Skeletal muscle satellite cell (primary cell): ENCODE data around the gene PRRX2.
A peak's percentile ranks its signal among the peaks of the same experiment; 100 is the strongest.

Source experiments
- H3K27me3 ChIP-seq: 2 replicates; pipeline ENCODE4 v1.7.0; 2013; ENCODE audit warnings: low read length; ENCODE audit not compliant: control insufficient read depth, insufficient read depth
- H3K36me3 ChIP-seq: 2 replicates; pipeline ENCODE4 v1.7.0; 2013; ENCODE audit warnings: mild to moderate bottlenecking, control low read depth, low read length; ENCODE audit not compliant: insufficient read depth
- H3K4me1 ChIP-seq: 2 replicates; pipeline ENCODE4 v1.7.0; 2013; ENCODE audit warnings: low read length; ENCODE audit not compliant: control insufficient read depth, insufficient read depth
- H3K4me2 ChIP-seq: 2 replicates; pipeline ENCODE4 v1.7.0; 2013; ENCODE audit warnings: mild to moderate bottlenecking, low read length
- H3K4me3 ChIP-seq: 2 replicates; pipeline ENCODE4 v1.7.0; 2013; ENCODE audit warnings: low read length
- H3K9ac ChIP-seq: 2 replicates; pipeline ENCODE4 v1.7.0; 2013; ENCODE audit warnings: mild to moderate bottlenecking, low read depth, low read length, moderate library complexity
- H3K9me3 ChIP-seq: replicated peaks from 2 replicates; pipeline ENCODE4 v1.7.0; 2013; ENCODE audit warnings: mild to moderate bottlenecking, control low read depth, low read length

The PRRX2 gene

DNA sequence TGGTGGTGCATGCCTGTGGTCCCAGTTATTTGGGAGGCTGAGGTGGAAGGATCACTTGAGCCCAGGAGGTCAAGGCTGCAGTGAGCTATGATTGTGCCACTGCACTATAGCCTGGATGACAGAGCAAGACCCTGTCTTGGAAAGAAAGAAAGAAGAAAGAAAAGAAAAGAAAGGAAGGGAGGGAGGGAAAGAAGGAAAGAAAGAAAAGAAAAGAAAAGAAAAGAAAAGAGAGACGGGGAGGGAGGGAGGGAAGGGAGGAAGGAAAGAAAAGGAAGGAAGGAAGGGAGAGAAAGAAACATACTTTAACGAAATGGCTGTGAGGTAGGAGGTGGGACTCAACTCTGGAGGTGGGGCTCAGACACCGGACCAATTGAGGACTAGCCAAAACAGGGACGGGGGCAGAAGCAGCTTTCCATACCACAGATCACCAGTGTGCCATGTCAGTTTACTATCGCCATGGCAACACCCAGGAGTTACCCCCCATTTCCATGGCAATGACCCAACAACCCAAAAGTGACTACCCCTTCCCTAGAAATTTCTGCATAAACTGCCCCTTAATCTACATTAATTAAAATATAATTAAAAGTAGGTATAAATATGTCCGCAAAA lies 66.1 kb downstream of the PRRX2 start:
- H3K4me1 ChIP-seq, result peaks cover 3% of the 10 kb centered on the region
- H3K9me3 ChIP-seq, result no peaks in the 10 kb centered on the region
- peaks cover 41% of the 10 kb centered on the region for H3K27me3 ChIP-seq
- H3K4me2 ChIP-seq, result no peak overlapping the region
- no peak overlapping the region for H3K4me3 ChIP-seq
- no peaks in the 10 kb centered on the region for H3K36me3 ChIP-seq
- no peak overlapping the region for H3K9ac ChIP-seq

DNA sequence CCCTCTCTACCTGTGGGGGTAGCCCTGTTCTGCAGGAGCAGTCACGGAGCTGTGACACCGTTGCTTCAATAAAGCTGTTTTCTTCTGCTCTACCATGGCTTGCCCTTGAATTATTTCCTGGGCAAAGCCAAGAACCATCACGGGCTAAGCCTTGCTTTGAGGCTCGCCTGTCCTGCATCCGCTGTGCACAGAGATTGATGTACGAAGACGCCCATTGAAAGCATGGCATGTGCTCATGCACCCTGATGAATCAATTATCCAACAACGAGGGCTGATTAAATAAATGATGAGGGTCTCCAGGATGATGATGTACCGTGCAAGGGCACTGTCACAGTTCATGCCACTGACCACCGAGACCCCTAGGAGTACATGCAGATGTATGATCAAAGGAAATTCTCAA lies 66.7 kb downstream of the PRRX2 start:
- no peak overlapping the region for H3K9ac ChIP-seq
- no peak overlapping the region for H3K4me3 ChIP-seq
- H3K9me3 ChIP-seq, result no peaks in the 10 kb centered on the region

GRCh38 chr9:129732946-129733631 lies 67.6 kb downstream of the PRRX2 start:
- Histone ChIP-seq H3K36me3 (no peaks in the 10 kb centered on the region), H3K9ac (no peak overlapping the region), H3K9me3 (no peaks in the 10 kb centered on the region), H3K4me1 (peaks cover 4% of the 10 kb centered on the region), H3K4me2 (no peak overlapping the region), H3K27me3 (peaks cover 45% of the 10 kb centered on the region), H3K4me3 (no peak overlapping the region)

More for the DNA sequence above, 66.7 kb downstream of the PRRX2 start:
- Histone ChIP-seq H3K4me1 (no peaks in the 10 kb centered on the region), H3K4me2 (no peak overlapping the region), H3K27me3 (peaks cover 45% of the 10 kb centered on the region), H3K36me3 (no peaks in the 10 kb centered on the region)

DNA sequence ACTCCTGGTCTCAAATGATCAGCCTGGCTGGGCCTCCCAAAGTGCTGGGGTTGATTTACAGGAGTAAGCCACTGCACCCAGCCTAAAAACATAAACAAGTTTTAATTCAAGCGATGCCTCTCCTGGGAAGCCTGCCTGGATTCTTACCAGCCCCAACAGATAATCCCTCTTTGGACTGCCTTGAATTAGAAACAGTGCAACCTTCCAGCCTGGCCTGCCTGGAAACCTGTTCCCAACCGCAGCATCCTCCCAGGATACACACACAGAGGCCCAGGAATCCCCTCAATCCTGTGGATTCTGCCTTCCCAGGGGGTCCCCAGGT lies 68.1 kb downstream of the PRRX2 start:
- H3K4me2 ChIP-seq, result no peak overlapping the region
- H3K27me3 ChIP-seq, result peaks cover 45% of the 10 kb centered on the region

DNA sequence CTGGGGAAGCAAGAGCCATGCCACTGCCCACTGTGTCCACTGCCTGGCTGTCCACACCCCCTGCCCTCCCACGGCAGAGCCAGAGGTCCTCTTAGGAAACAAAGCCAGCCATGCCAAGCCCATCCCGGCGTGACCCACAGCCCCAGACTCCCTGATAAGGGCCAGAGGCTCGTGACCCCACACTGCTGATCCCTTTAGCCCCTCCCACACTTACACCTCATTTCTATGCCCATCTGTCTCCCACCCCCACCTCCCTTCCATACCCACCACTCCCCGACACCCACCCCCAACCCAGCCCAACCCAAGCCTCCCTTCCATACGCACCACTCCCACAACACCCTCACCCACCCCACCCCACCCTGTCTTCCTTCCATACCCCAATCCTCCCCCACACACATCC lies 70.1 kb downstream of the PRRX2 start:
- peaks cover 5% of the 10 kb centered on the region for H3K4me1 ChIP-seq
- no peak overlapping the region for H3K4me2 ChIP-seq
- H3K27me3 ChIP-seq, result peaks cover 45% of the 10 kb centered on the region

More for the DNA sequence above, 68.1 kb downstream of the PRRX2 start:
- no peak overlapping the region for H3K9ac ChIP-seq
- peaks cover 5% of the 10 kb centered on the region for H3K4me1 ChIP-seq
- no peaks in the 10 kb centered on the region for H3K9me3 ChIP-seq
- H3K4me3 ChIP-seq, result no peak overlapping the region
- H3K36me3 ChIP-seq, result no peaks in the 10 kb centered on the region

GRCh38 chr9:129736334-129736733 lies 70.9 kb downstream of the PRRX2 start:
- Histone ChIP-seq H3K4me1 (peaks cover 5% of the 10 kb centered on the region), H3K4me2 (no peak overlapping the region), H3K9me3 (no peaks in the 10 kb centered on the region), H3K27me3 (peaks cover 44% of the 10 kb centered on the region), H3K9ac (no peak overlapping the region), H3K36me3 (no peaks in the 10 kb centered on the region), H3K4me3 (no peak overlapping the region)

More for the DNA sequence above, 70.1 kb downstream of the PRRX2 start:
- no peaks in the 10 kb centered on the region for H3K9me3 ChIP-seq
- H3K9ac ChIP-seq, result no peak overlapping the region
- no peak overlapping the region for H3K4me3 ChIP-seq
- no peaks in the 10 kb centered on the region for H3K36me3 ChIP-seq

DNA sequence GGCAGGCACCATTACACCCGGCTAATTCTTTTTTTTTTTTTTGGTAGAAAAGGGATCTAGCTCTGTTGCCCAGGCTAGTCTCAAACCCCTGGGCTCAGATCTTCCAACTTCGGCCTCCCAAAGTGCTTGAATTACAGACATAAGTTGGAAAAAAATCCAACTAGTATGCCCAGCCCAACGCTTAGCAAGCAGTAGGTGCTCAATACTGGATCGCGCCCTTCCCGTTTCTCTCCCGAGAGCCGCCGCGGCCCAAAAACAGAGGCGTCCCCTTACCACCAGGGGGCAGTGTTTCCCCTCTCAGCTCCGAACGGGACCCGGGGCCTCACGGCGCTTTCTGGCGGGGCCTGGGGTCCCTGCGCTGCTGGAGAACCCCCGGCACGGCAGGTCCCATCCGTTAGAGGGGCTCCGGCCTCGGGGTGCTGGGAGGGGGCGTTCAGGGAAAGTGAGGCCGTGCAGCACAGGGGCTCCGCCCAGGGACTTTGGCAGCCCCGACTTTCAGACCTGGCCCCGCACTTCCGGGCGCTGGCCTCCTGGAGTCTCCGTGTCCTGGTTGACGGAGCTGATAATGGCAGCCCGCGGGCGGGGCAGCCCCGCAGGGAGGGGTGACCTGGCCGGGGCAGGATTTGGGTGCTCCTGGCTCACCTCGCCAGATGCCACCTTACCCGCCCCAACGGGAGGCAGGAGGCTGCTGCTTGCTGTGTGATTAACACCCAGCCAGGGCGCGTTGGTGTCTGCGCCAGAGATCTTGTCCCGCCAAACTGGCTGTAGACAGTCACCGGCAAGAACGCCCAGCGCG lies 72.2 kb downstream of the PRRX2 start:
- Histone ChIP-seq H3K27me3 (peaks cover 33% of the 10 kb centered on the region), H3K36me3 (no peaks in the 10 kb centered on the region), H3K9ac (peak overlapping the region; percentile 79), H3K4me2 (peak overlapping the region; percentile 96), H3K4me3 (peak overlapping the region; percentile 74), H3K4me1 (peaks cover 5% of the 10 kb centered on the region), H3K9me3 (no peaks in the 10 kb centered on the region)

DNA sequence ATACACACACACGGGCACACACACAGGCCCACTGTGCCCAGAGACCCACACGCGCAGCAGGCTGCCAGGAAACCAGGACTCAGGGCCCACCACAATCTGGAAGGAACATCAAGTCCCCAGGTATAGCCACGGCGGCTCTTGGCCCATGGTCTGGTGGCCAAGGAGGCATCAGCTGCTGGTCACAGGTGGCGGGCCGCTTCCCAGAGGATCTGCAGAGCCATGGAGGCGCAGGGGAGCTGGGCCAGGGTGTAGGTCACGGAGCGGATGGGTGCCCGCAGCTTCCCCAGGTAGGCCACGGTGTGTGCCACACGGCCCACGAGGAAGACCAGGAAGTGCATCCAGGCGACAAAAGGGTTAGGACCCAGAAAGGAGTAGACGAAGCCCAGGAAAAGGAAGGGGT lies 74.0 kb downstream of the PRRX2 start:
- Histone ChIP-seq H3K36me3 (no peaks in the 10 kb centered on the region), H3K4me2 (no peak overlapping the region), H3K4me3 (no peak overlapping the region), H3K4me1 (peaks cover 5% of the 10 kb centered on the region), H3K27me3 (peaks cover 26% of the 10 kb centered on the region), H3K9ac (no peak overlapping the region), H3K9me3 (no peaks in the 10 kb centered on the region)

GRCh38 chr9:129740174-129740573 lies 74.7 kb downstream of the PRRX2 start:
- peaks cover 25% of the 10 kb centered on the region for H3K27me3 ChIP-seq
- no peaks in the 10 kb centered on the region for H3K36me3 ChIP-seq

DNA sequence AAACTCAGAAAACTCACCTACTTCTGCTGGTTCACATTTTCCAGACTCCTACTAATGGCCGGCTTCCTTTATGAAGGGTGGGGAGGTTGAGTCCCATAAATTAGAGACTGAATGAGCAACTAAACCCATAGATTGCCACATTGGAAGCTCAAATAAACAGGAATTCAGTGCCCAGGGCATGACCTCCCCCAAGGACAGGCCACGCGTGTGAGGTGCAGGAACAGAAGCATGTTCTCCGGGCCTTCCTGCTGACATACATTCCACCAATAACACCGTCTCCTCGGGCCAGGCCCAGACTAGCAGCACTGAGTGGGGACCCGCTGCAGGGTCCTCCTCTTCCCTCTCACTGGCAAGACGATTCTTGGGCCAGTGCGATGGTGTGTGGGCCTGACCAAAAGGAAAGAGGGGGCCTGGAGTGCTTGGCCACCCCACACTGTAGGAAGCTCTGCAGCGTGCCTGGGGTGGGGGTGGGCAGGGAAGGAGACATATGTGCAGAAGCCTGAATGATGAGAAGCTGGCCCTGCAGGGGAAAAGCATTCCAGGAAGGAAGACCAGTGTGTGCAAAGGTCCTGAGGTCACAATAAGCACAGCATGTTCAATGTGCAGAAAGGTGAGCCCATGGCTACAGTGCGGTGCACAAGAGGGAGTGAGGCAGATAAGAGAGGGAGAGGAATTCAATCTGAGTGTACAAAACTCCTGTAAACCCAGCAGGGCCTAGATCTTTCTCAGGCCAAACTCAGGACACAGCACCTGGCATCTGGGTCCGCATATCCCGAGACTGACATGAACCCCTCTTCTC lies 75.4 kb downstream of the PRRX2 start:
- Histone ChIP-seq H3K36me3 (no peaks in the 10 kb centered on the region), H3K9ac (no peak overlapping the region), H3K4me3 (no peak overlapping the region), H3K9me3 (no peaks in the 10 kb centered on the region), H3K4me2 (no peak overlapping the region), H3K27me3 (peaks cover 25% of the 10 kb centered on the region), H3K4me1 (peaks cover 7% of the 10 kb centered on the region)

More at GRCh38 chr9:129740174-129740573, 74.7 kb downstream of the PRRX2 start:
- Histone ChIP-seq H3K4me1 (peaks cover 5% of the 10 kb centered on the region), H3K9ac (no peak overlapping the region), H3K4me3 (no peak overlapping the region), H3K4me2 (no peak overlapping the region), H3K9me3 (no peaks in the 10 kb centered on the region)

GRCh38 chr9:129745200-129745599 lies 79.8 kb downstream of the PRRX2 start:
- no peaks in the 10 kb centered on the region for H3K36me3 ChIP-seq
- no peaks in the 10 kb centered on the region for H3K9me3 ChIP-seq
- H3K4me3 ChIP-seq, result no peak overlapping the region
- no peak overlapping the region for H3K9ac ChIP-seq
- H3K27me3 ChIP-seq, result peaks cover 22% of the 10 kb centered on the region
- no peak overlapping the region for H3K4me2 ChIP-seq
- H3K4me1 ChIP-seq, result peaks cover 11% of the 10 kb centered on the region
